Sigmoid colon (tissue), 7 donors: ENCODE measurements around the gene FCSK. TPM values are rescaled to one million over a fixed set of nuclear protein-coding genes. Genes with fewer than 3 reads are reported as not detected.
"Not testable (repeated sequence)": the region's sequence is repeated elsewhere in the genome, so short reads cannot be mapped to it uniquely, and the experiment has no call there.

ENCODE experiments used
- DNase-seq: peaks from one replicate; pipeline ENCODE4 v3.0.0-alpha.2; 2019
- H3K27ac ChIP-seq, 4 donors: fragments of 200-600 bp; sonication (generic); one replicate each; pipeline ENCODE4 v1.5.1; 2016 to 2019; ENCODE audit warnings: mild to moderate bottlenecking in 1 of 4
- H3K27me3 ChIP-seq, 3 donors: fragments of 200-600 bp; sonication (generic); one replicate each; pipeline ENCODE4 v1.5.1; 2019; ENCODE audit warnings: mild to moderate bottlenecking in 1 of 3
- H3K36me3 ChIP-seq, 4 donors: fragments of 200-600 bp; sonication (generic); one replicate each; pipeline ENCODE4 v1.5.1; 2016 to 2019
- H3K4me1 ChIP-seq, 4 donors: fragments of 200-600 bp; sonication (generic); one replicate each; pipeline ENCODE4 v1.5.1; 2017 to 2019
- H3K4me3 ChIP-seq, 4 donors: fragments of 200-600 bp; sonication (generic); one replicate each; pipeline ENCODE4 v1.5.1; 2017 to 2019; ENCODE audit warnings: mild to moderate bottlenecking in 2 of 4, moderate library complexity in 1 of 4
- H3K9me3 ChIP-seq, 4 donors: fragments of 200-600 bp in 3 of 4; sonication (generic) in 3 of 4; one replicate each; pipeline versions ENCODE4 v1.5.1 to v1.6.1; 2013 to 2019
- CTCF ChIP-seq, 4 experiments: fragments of 450-650 bp in 3 of 4; fragments of 200-600 bp in 1 of 4; IDR thresholded peaks; one replicate each; pipeline ENCODE4 v1.5.1; 2016 to 2019; ENCODE audit warnings: antibody characterized with exemption in 4 of 4, mild to moderate bottlenecking in 3 of 4, moderate library complexity in 2 of 4
- EP300 ChIP-seq, 4 donors: sonication (generic); formaldehyde crosslinking; IDR thresholded peaks; one replicate each; pipeline ENCODE4 v1.6.1; 2017; ENCODE audit warnings: antibody characterized with exemption in 4 of 4
- POLR2A ChIP-seq, 2 donors: fragments of 450-650 bp; IDR thresholded peaks; one replicate each; pipeline ENCODE4 v1.6.1; 2016; ENCODE audit warnings: antibody characterized with exemption in 2 of 2, mild to moderate bottlenecking in 2 of 2, moderate library complexity in 2 of 2
- POLR2AphosphoS5 ChIP-seq, 4 donors: sonication (generic); formaldehyde crosslinking; IDR thresholded peaks; one replicate each; pipeline ENCODE4 v1.6.1; 2017; ENCODE audit warnings: antibody characterized with exemption in 4 of 4
- WGBS, 2 donors: extraction: QIAGEN DNeasy Blood & Tissue Kit; methylation state at CpG; one replicate each; pipeline ENCODE4 v1.1.7; 2013; 5-methylcytosine and 5-hydroxymethylcytosine counted together
- intact Hi-C: fragments of 100-400 bp; cut with DNase I; formaldehyde crosslinking; loops from one replicate; pipeline ENCODE4 v1.15.1; 2023
- polyA plus RNA-seq, 3 donors: library from polyadenylated mRNA; stranded (reverse); fragments of 200-250 nt; gene quantifications; one replicate each; pipeline ENCODE4 v1.2.3, GENCODE V29; 2013
- total RNA-seq, 4 donors: library from RNA; depleted of rRNA; stranded (reverse); fragments of >200 nt; gene quantifications; one replicate each; pipeline ENCODE4 v1.1.0, GENCODE V29; 2016
- donor health status: healthy with polysubstance abuse.
- donor health status: Bipolar disorder and iron deficiency.
- donor health status: healthy.

FCSK gene
- total RNA-seq: 10 to 100 TPM in 3 of 4 donors, 1 to 10 TPM in 1; 7.8 to 13.3 (median 12.2) TPM
- polyA plus RNA-seq: 10 to 100 TPM in 2 of 3 donors, 1 to 10 TPM in 1; 7.6 to 19.1 (median 14.4) TPM

- 0 to 1% methylated on average over 67 of the region's 67 CpGs for WGBS, 2 donors
- peak; percentile 77 for DNase-seq
- TF ChIP-seq POLR2AphosphoS5 (IDR thresholded peaks at IDR 0.05) (peak in 3 of 4 donors; percentile 17 to 59 (median 56)), EP300 (IDR thresholded peaks at IDR 0.05) (no peak)
- Histone ChIP-seq H3K27me3 (peaks cover 0 to 8% (median 0%) of the 10 kb centered on the region in 3 donors), H3K27ac (peak within 1 kb of the TSS; percentile 82 to 96 (median 90)), H3K9me3 (no peaks in the 10 kb centered on the region), H3K4me3 (peak within 1 kb of the TSS; percentile 67 to 97 (median 86)), H3K4me1 (peaks cover 0 to 17% (median 14%) of the 10 kb centered on the region in 4 donors), H3K36me3 (no peaks in the 10 kb centered on the region)
- intact Hi-C loops: loop anchor here (1.0 kb wide), 2 partner anchors 15 to 73 kb away; partner anchors contain the start of gene ST3GAL2
Observed at GRCh38 chr16:70454222-70455034, at the start of gene FCSK. Gene FCSK, plus strand, starts transcription at chr16:70454595. Its CDS starts 8,596 bp downstream, at chr16:70463191.

- H3K27me3 ChIP-seq, intact Hi-C loops, H3K27ac ChIP-seq, H3K36me3 ChIP-seq, H3K9me3 ChIP-seq, H3K4me3 ChIP-seq, DNase-seq: not testable (repeated sequence)
- H3K4me1 ChIP-seq: peaks cover 0 to 12% (median 2%) of the 10 kb centered on the region in 4 donors
- WGBS, 2 donors: 67 to 74% methylated on average over 5 of the region's 5 CpGs
Observed at GRCh38 chr16:70406104-70406503, 48.3 kb upstream of the FCSK start.

- H3K27me3 ChIP-seq: no peaks in the 10 kb centered on the region
- no peak for TF ChIP-seq POLR2A (IDR thresholded peaks at IDR 0.05)
- no peak for TF ChIP-seq POLR2AphosphoS5 (IDR thresholded peaks at IDR 0.05)
- no peak for TF ChIP-seq CTCF (IDR thresholded peaks at IDR 0.05)
- TF ChIP-seq EP300 (IDR thresholded peaks at IDR 0.05): no peak
- no peak overlapping the region for H3K4me3 ChIP-seq
- no peaks in the 10 kb centered on the region for H3K9me3 ChIP-seq
- DNase-seq: no peak
- peaks cover 0 to 12% (median 2%) of the 10 kb centered on the region in 4 donors for H3K4me1 ChIP-seq
- intact Hi-C loops: no loop called here
- H3K27ac ChIP-seq: no peak overlapping the region
- H3K36me3 ChIP-seq: peaks cover 0 to 6% (median 2%) of the 10 kb centered on the region in 4 donors
- 73 to 88% methylated on average over 10 of the region's 10 CpGs for WGBS, 2 donors
Observed at GRCh38 chr16:70407811-70408274, 46.6 kb upstream of the FCSK start.

GRCh38 chr16:70410734-70411133, 43.7 kb upstream of the FCSK start:
- Histone ChIP-seq H3K36me3 (peaks cover 0 to 6% (median 2%) of the 10 kb centered on the region in 4 donors), H3K4me1 (peaks cover 0 to 10% (median 2%) of the 10 kb centered on the region in 4 donors), H3K4me3 (no peak overlapping the region), H3K27ac (no peak overlapping the region), H3K27me3 (no peaks in the 10 kb centered on the region), H3K9me3 (no peaks in the 10 kb centered on the region)
- WGBS, 2 donors: 94 to 96% methylated on average over 6 of the region's 6 CpGs
- intact Hi-C loops: no loop called here
- DNase-seq: no peak
- TF ChIP-seq POLR2AphosphoS5 (IDR thresholded peaks at IDR 0.05): no peak
- no peak for TF ChIP-seq EP300 (IDR thresholded peaks at IDR 0.05)
- TF ChIP-seq POLR2A (IDR thresholded peaks at IDR 0.05): no peak
- no peak for TF ChIP-seq CTCF (IDR thresholded peaks at IDR 0.05)

- H3K9me3 ChIP-seq: no peaks in the 10 kb centered on the region
- 91 to 96% methylated on average over 8 of the region's 8 CpGs for WGBS, 2 donors
- H3K27ac ChIP-seq: no peak overlapping the region
- no peak overlapping the region for H3K4me3 ChIP-seq
- H3K27me3 ChIP-seq: no peaks in the 10 kb centered on the region
- intact Hi-C loops: no loop called here
- no peak for DNase-seq
- H3K4me1 ChIP-seq: peaks cover 0 to 13% (median 5%) of the 10 kb centered on the region in 4 donors
- H3K36me3 ChIP-seq: peaks cover 0 to 6% (median 2%) of the 10 kb centered on the region in 4 donors
- TF ChIP-seq EP300 (IDR thresholded peaks at IDR 0.05) (no peak), POLR2AphosphoS5 (IDR thresholded peaks at IDR 0.05) (no peak), POLR2A (IDR thresholded peaks at IDR 0.05) (no peak), CTCF (IDR thresholded peaks at IDR 0.05) (no peak)
Observed at GRCh38 chr16:70412385-70412784, 42.0 kb upstream of the FCSK start.

GRCh38 chr16:70413572-70413971, 40.8 kb upstream of the FCSK start:
- DNase-seq, H3K27me3 ChIP-seq, H3K27ac ChIP-seq, H3K36me3 ChIP-seq, H3K9me3 ChIP-seq, intact Hi-C loops, H3K4me3 ChIP-seq: not testable (repeated sequence)
- 97 to 100% methylated on average over 5 of the region's 5 CpGs for WGBS, 2 donors
- peaks cover 0 to 21% (median 8%) of the 10 kb centered on the region in 4 donors for H3K4me1 ChIP-seq
